Neural progenitor cell (in vitro differentiated cells): Measurements from ENCODE around the gene CHCHD6. TPM values are rescaled to one million over a fixed set of nuclear protein-coding genes. Genes with fewer than 3 reads are reported as not detected.

Experiments
- DNase-seq: peaks from one replicate; pipeline ENCODE4 v3.0.0-alpha.2; 2016; ENCODE audit warnings: low spot score
- H2AFZ ChIP-seq: fragments of 200-600 bp; sonication (generic); replicated peaks from 2 replicates; pipeline ENCODE4 v1.6.1; 2016; ENCODE audit warnings: antibody characterized with exemption
- H3F3A ChIP-seq: fragments of 200-600 bp; sonication (generic); 2 replicates; pipeline ENCODE4 v1.6.1; 2016; ENCODE audit warnings: antibody characterized with exemption, low read depth
- H3K27ac ChIP-seq: fragments of 200-600 bp; sonication (generic); 2 replicates; pipeline ENCODE4 v1.5.1; 2016; ENCODE audit warnings: mild to moderate bottlenecking
- H3K27me3 ChIP-seq: fragments of 200-600 bp; sonication (generic); 2 replicates; pipeline ENCODE4 v1.6.1; 2016; ENCODE audit warnings: mild to moderate bottlenecking, moderate library complexity
- H3K36me3 ChIP-seq: fragments of 200-600 bp; sonication (generic); 2 replicates; pipeline ENCODE4 v1.5.1; 2016
- H3K4me1 ChIP-seq: fragments of 200-600 bp; sonication (generic); 2 replicates; pipeline ENCODE4 v1.6.1; 2016; ENCODE audit warnings: mixed run types
- H3K4me2 ChIP-seq: fragments of 200-600 bp; sonication (generic); 2 replicates; pipeline ENCODE4 v1.6.1; 2016
- H3K4me3 ChIP-seq: fragments of 200-600 bp; sonication (generic); 2 replicates; pipeline ENCODE4 v1.5.1; 2016
- H3K79me2 ChIP-seq: fragments of 200-600 bp; sonication (generic); 2 replicates; pipeline ENCODE4 v1.6.1; 2016; ENCODE audit warnings: low read depth
- H3K9ac ChIP-seq: fragments of 200-600 bp; sonication (generic); 2 replicates; pipeline ENCODE4 v1.6.1; 2016
- H3K9me3 ChIP-seq: fragments of 200-600 bp; sonication (generic); 2 replicates; pipeline ENCODE4 v1.5.1; 2016; ENCODE audit warnings: low read depth
- H4K20me1 ChIP-seq: fragments of 200-600 bp; sonication (generic); 2 replicates; pipeline ENCODE4 v1.6.1; 2016; ENCODE audit warnings: low read depth
- H3K27ac Mint-ChIP-seq: 3 replicates; pipeline ENCODE4 v1.8.0; 2021; ENCODE audit warnings: mixed read lengths
- H3K27me3 Mint-ChIP-seq: 2 replicates; pipeline ENCODE4 v1.8.0; 2022; ENCODE audit warnings: low read depth, mild to moderate bottlenecking, inconsistent platforms, moderate library complexity, mixed read lengths; ENCODE audit not compliant: insufficient read depth
- H3K36me3 Mint-ChIP-seq: 3 replicates; pipeline ENCODE4 v1.8.0; 2021; ENCODE audit warnings: mixed read lengths
- H3K4me1 Mint-ChIP-seq: 3 replicates; pipeline ENCODE4 v1.8.0; 2021; ENCODE audit warnings: mixed read lengths
- H3K4me3 Mint-ChIP-seq: 3 replicates; pipeline ENCODE4 v1.8.0; 2021; ENCODE audit warnings: mild to moderate bottlenecking, moderate library complexity, mixed read lengths
- H3K9me3 Mint-ChIP-seq: 3 replicates; pipeline ENCODE4 v1.8.0; 2020; ENCODE audit warnings: mixed read lengths
- CTCF ChIP-seq: fragments of 200-600 bp; sonication (generic); IDR thresholded peaks from 2 replicates; pipeline ENCODE4 v1.5.1; 2017; ENCODE audit warnings: antibody characterized with exemption, mild to moderate bottlenecking
- EZH2 ChIP-seq: fragments of 200-600 bp; sonication (generic); IDR thresholded peaks from 2 replicates; pipeline ENCODE4 v1.6.1; 2017; ENCODE audit warnings: antibody characterized with exemption, mild to moderate bottlenecking, moderate library complexity
- EZH2phosphoT487 ChIP-seq: fragments of 200-600 bp; sonication (generic); IDR thresholded peaks from 2 replicates; pipeline ENCODE4 v1.6.1; 2017; ENCODE audit warnings: antibody characterized with exemption
- total RNA-seq: library from RNA; depleted of rRNA; stranded (reverse); fragments of >200 nt; gene quantifications from 2 replicates; pipeline ENCODE4 v1.2.3, GENCODE V29; 2015; ENCODE audit warnings: low replicate concordance

Gene CHCHD6
- total RNA-seq, 1 donor from 2014 or later, result 35.7 TPM

DNA sequence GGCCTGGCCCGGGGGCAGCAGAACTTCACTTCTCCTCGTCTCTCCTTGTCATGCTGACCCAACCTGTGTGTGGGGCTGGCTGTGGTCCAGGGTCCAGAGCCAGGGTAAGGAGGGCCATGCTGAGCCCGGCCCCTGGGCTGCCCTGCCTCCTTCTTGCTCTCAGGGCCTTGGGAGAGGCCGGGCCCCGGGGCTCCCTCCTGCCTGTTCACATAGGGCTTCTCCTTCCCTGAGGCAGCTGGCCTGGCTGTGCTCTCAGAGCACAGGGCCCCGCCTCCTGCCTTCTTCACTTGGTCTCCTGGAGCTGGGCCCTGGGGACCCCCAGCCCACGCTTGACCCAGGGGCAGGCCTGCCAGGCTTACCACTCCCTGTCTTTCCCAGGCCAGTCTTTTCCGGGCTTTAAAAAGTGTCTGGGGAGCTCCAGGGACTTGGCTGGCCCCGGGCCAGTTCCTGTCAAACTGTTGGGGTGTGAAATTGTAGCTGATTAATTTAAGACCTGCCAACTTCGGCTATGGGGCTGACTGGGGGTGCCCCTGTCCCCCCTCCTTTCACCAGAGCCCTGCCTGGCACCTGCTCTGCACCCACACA, 290.7 kb downstream of the CHCHD6 start:
- Histone ChIP-seq H3K9ac (no peak overlapping the region), H3F3A (no peaks in the 10 kb centered on the region), H3K4me3 (no peak overlapping the region), H3K79me2 (peaks cover 96% of the 10 kb centered on the region), H3K9me3 (no peaks in the 10 kb centered on the region), H3K4me1 (no peaks in the 10 kb centered on the region), H4K20me1 (peaks cover 100% of the 10 kb centered on the region), H3K27me3 (no peaks in the 10 kb centered on the region), H2AFZ (no peak overlapping the region), H3K27ac (no peak overlapping the region), H3K4me2 (no peak overlapping the region), H3K36me3 (no peaks in the 10 kb centered on the region)
- H3K9me3 Mint-ChIP-seq, result no peaks in the 10 kb centered on the region
- no peak for TF ChIP-seq CTCF
- H3K27me3 Mint-ChIP-seq, result no peaks in the 10 kb centered on the region
- no peak overlapping the region for H3K27ac Mint-ChIP-seq
- no peak overlapping the region for H3K4me3 Mint-ChIP-seq
- H3K4me1 Mint-ChIP-seq, result peaks cover 15% of the 10 kb centered on the region
- DNase-seq, result no peak
- peaks cover 5% of the 10 kb centered on the region for H3K36me3 Mint-ChIP-seq

DNA sequence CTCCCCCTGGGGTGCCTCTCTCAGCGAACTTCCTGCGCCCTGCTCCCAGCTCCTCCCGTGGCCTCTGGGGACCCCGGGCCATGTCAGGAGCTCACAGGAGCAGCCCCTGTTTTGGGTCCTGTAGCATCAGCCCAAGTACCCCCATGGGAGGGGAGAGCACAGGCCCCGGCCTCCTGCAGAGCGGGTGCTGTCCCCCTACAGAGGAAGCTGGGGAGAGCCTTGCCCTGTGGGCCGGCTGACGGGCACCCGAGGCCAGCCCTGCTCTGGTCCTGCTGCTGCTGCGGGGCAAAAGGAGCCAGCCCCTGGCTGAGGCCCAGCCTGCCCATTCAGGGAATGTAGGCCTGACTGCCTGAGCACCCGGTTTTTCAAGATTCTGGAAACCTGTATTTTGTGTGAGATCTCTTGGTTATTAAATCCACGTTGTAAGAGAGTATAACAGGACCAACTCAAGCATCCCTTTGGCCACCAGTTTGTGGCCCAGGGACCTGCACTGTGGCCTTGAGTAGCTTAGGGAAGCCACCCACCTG, 291.3 kb downstream of the CHCHD6 start:
- H3F3A ChIP-seq, result no peaks in the 10 kb centered on the region
- no peaks in the 10 kb centered on the region for H3K9me3 ChIP-seq
- no peaks in the 10 kb centered on the region for H3K4me1 ChIP-seq
- H2AFZ ChIP-seq, result no peak overlapping the region
- no peak overlapping the region for H3K4me3 ChIP-seq
- DNase-seq, result no peak
- H3K27me3 ChIP-seq, result no peaks in the 10 kb centered on the region
- H3K4me2 ChIP-seq, result no peak overlapping the region
- H3K27ac Mint-ChIP-seq, result no peak overlapping the region
- H3K27ac ChIP-seq, result no peak overlapping the region
- peaks cover 5% of the 10 kb centered on the region for H3K36me3 Mint-ChIP-seq
- H3K4me1 Mint-ChIP-seq, result peaks cover 15% of the 10 kb centered on the region
- peaks cover 90% of the 10 kb centered on the region for H3K79me2 ChIP-seq
- no peak overlapping the region for H3K4me3 Mint-ChIP-seq
- H3K36me3 ChIP-seq, result no peaks in the 10 kb centered on the region
- H4K20me1 ChIP-seq, result peaks cover 100% of the 10 kb centered on the region
- no peaks in the 10 kb centered on the region for H3K9me3 Mint-ChIP-seq
- H3K9ac ChIP-seq, result no peak overlapping the region
- H3K27me3 Mint-ChIP-seq, result no peaks in the 10 kb centered on the region
- TF ChIP-seq EZH2phosphoT487 (no peak), EZH2 (no peak), CTCF (no peak)

DNA sequence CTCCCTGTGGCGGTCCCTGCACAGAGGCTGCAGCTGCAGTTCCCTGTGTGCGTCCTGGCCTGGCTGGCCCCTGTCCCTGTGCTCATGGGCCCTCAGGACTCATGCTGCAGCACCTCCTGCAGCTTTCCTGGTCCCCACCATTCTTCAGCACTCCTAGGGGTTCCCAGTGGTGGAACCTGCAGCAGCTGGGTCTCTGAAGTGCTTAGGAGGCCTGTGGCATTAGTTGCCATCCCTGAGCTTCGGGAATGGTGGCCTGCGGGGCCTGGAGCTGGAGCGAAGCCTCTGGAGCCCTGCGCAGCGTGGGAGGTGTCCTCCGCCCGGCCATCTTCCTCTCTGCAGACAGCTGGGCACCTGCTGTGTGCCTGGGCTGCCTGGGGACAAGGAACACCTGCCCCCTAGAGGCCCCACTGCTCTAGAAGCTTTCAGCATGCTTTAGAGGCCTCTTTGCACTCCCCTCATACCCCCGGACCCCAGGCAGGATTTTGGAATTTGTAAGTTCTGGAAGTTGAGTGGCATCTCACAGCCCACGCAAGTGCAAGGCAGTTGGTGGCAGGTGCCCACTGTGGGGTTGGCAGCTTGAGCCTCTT, 292.0 kb downstream of the CHCHD6 start:
- Histone ChIP-seq H3K27ac (no peak overlapping the region), H2AFZ (no peak overlapping the region), H4K20me1 (peaks cover 100% of the 10 kb centered on the region), H3K27me3 (no peaks in the 10 kb centered on the region), H3K4me2 (no peak overlapping the region), H3K4me1 (no peaks in the 10 kb centered on the region), H3K36me3 (no peaks in the 10 kb centered on the region), H3F3A (no peaks in the 10 kb centered on the region), H3K4me3 (no peak overlapping the region), H3K9ac (no peak overlapping the region), H3K9me3 (no peaks in the 10 kb centered on the region), H3K79me2 (peaks cover 84% of the 10 kb centered on the region)
- peaks cover 5% of the 10 kb centered on the region for H3K36me3 Mint-ChIP-seq
- no peak for DNase-seq
- H3K4me1 Mint-ChIP-seq, result peaks cover 12% of the 10 kb centered on the region
- no peak for TF ChIP-seq EZH2phosphoT487
- no peak for TF ChIP-seq EZH2
- no peak for TF ChIP-seq CTCF
- no peak overlapping the region for H3K4me3 Mint-ChIP-seq
- no peaks in the 10 kb centered on the region for H3K27me3 Mint-ChIP-seq
- no peak overlapping the region for H3K27ac Mint-ChIP-seq
- no peaks in the 10 kb centered on the region for H3K9me3 Mint-ChIP-seq
